ENCODE results near the gene ELAVL3. TPM values are rescaled to one million over a fixed set of nuclear protein-coding genes. Genes with fewer than 3 reads are reported as not detected.

Gene ELAVL3
- 10 to 100 TPM in 1 of 5 donors, 1 to 10 TPM in 2, not detected in 2; 1.5 to 11.0 (median 7.2) TPM for total RNA-seq
- under 1 TPM in 2 of 3 donors, not detected in 1; 0.10 to 0.31 TPM for polyA plus RNA-seq
- long read RNA-seq, donor 1, result 0 reads
- long read RNA-seq, donor 2, full-length matches to known transcripts, result 1 of 1 reads
- long read RNA-seq, donor 2, partial matches to known transcripts, result 0 of 1 reads
- long read RNA-seq, donor 2, other reads (novel, unspliced or antisense), result 0 of 1 reads
- long read RNA-seq, donor 3, result 0 reads
- long read RNA-seq, donor 4, result 0 reads
- long read RNA-seq, donor 5, full-length matches to known transcripts, result 1 of 1 reads
- long read RNA-seq, donor 5, partial matches to known transcripts, result 0 of 1 reads
- long read RNA-seq, donor 5, other reads (novel, unspliced or antisense), result 0 of 1 reads
- long read RNA-seq, donor 6, partial matches to known transcripts, result 0 of 1 reads
- long read RNA-seq, donor 6, other reads (novel, unspliced or antisense), result 0 of 1 reads
- long read RNA-seq, donor 7, full-length matches to known transcripts, result 1 of 1 reads
- long read RNA-seq, donor 7, partial matches to known transcripts, result 0 of 1 reads
- long read RNA-seq, donor 7, other reads (novel, unspliced or antisense), result 0 of 1 reads
- long read RNA-seq, donor 8, result 0 reads
- long read RNA-seq, donor 9, result 0 reads
- long read RNA-seq, donor 10, result 0 reads

- H3K9me3 ChIP-seq, result no peaks in the 10 kb centered on the region
- intact Hi-C loops (cut with DNase I; ENCODE audit: low total_unique reads), result no loop called here
- H3K4me1 ChIP-seq, result peaks cover 31 to 48% (median 42%) of the 10 kb centered on the region in 4 donors
- H3K27me3 ChIP-seq, result peaks cover 27 to 79% (median 48%) of the 10 kb centered on the region in 3 donors
- H3K4me3 ChIP-seq, result peak within 1 kb of the TSS; percentile 24 to 41 (median 32)
- no peak for TF ChIP-seq POLR2AphosphoS5 (IDR thresholded peaks at IDR 0.05)
- no peak for TF ChIP-seq CTCF (IDR thresholded peaks at IDR 0.05)
- TF ChIP-seq POLR2A (IDR thresholded peaks at IDR 0.05), result no peak
- no peak for TF ChIP-seq EP300 (IDR thresholded peaks at IDR 0.05)
- DNase-seq, result peak in 1 of 2 donors; percentile 68
- 7 to 16% (median 10%) methylated on average over 35 to 76 of the region's 77 CpGs for WGBS, 5 donors
- H3K27ac ChIP-seq, result no peak within 1 kb of the TSS
- H3K36me3 ChIP-seq, result peaks cover 6 to 26% (median 16%) of the 10 kb centered on the region in 4 donors
Observed at GRCh38 chr19:11480715-11481533, at the start of gene ELAVL3. Gene ELAVL3, minus strand, starts transcription at chr19:11481046. Its CDS starts 438 bp downstream, at chr19:11480608.

GRCh38 chr19:11530432-11530831 is 49.6 kb upstream of the ELAVL3 start:
- H3K9me3 ChIP-seq, result no peaks in the 10 kb centered on the region
- H3K27ac ChIP-seq, result peak overlapping the region in 4 of 5 donors; percentile 90 to 93 (median 92)
- 21 to 29% (median 24%) methylated on average over 9 of the region's 9 CpGs for WGBS, 5 donors
- intact Hi-C loops (cut with DNase I; ENCODE audit: low total_unique reads), result no loop called here
- H3K4me1 ChIP-seq, result peaks cover 17 to 49% (median 28%) of the 10 kb centered on the region in 4 donors
- DNase-seq, result peak; percentile 80 to 91
- H3K4me3 ChIP-seq, result no peak overlapping the region
- H3K36me3 ChIP-seq, result peaks cover 0 to 8% (median 3%) of the 10 kb centered on the region in 4 donors
- H3K27me3 ChIP-seq, result no peaks in the 10 kb centered on the region
- peak in 1 of 3 donors; percentile 61 for TF ChIP-seq POLR2AphosphoS5 (IDR thresholded peaks at IDR 0.05)
- no peak for TF ChIP-seq EP300 (IDR thresholded peaks at IDR 0.05)
- TF ChIP-seq CTCF (IDR thresholded peaks at IDR 0.05), result peak in 1 of 7 experiments; percentile 31

- no peaks in the 10 kb centered on the region for H3K27me3 ChIP-seq
- 0 to 1% (median 1%) methylated on average over 13 to 47 of the region's 47 CpGs for WGBS, 5 donors
- H3K4me3 ChIP-seq, result peak within 1 kb of the TSS; percentile 82 to 98 (median 90)
- TF ChIP-seq EP300 (IDR thresholded peaks at IDR 0.05) (no peak), CTCF (IDR thresholded peaks at IDR 0.05) (no peak), POLR2AphosphoS5 (IDR thresholded peaks at IDR 0.05) (peak; percentile 65 to 80 (median 73))
- peaks cover 0 to 25% (median 15%) of the 10 kb centered on the region in 4 donors for H3K36me3 ChIP-seq
- intact Hi-C loops (cut with DNase I; ENCODE audit: low total_unique reads), result no loop called here
- H3K4me1 ChIP-seq, result peaks cover 11 to 43% (median 25%) of the 10 kb centered on the region in 4 donors
- peak; percentile 99 for DNase-seq
- H3K9me3 ChIP-seq, result no peaks in the 10 kb centered on the region
- H3K27ac ChIP-seq, result peak within 1 kb of the TSS; percentile 90 to 93 (median 91)
Observed at GRCh38 chr19:11528551-11529341, 47.9 kb upstream of the ELAVL3 start, which contains the start of gene ECSIT. Gene ECSIT, minus strand, starts transcription at chr19:11529134. Its CDS starts 9,964 bp downstream, at chr19:11519170.

All from stomach (tissue), 19 donors.